Ascending aorta (tissue), 2 donors: ENCODE measurements around the gene NPS. TPM values are rescaled to one million over a fixed set of nuclear protein-coding genes. Genes with fewer than 3 reads are reported as not detected.

Experiments used
- DNase-seq, 2 donors: peaks; one replicate each; pipeline ENCODE4 v3.0.0-alpha.2; 2019; ENCODE audit warnings: low spot score in 2 of 2
- H3K27ac ChIP-seq, 2 donors: fragments of 200-600 bp; sonication (generic); one replicate each; pipeline ENCODE4 v1.5.1; 2016 to 2017; ENCODE audit warnings: mild to moderate bottlenecking in 1 of 2
- H3K27me3 ChIP-seq: fragments of 200-600 bp; sonication (generic); one replicate; pipeline ENCODE4 v1.5.1; 2017
- H3K36me3 ChIP-seq, 2 donors: fragments of 200-600 bp; sonication (generic); one replicate each; pipeline ENCODE4 v1.5.1; 2016
- H3K4me1 ChIP-seq, 2 donors: fragments of 200-600 bp; sonication (generic); one replicate each; pipeline ENCODE4 v1.5.1; 2016 to 2017; ENCODE audit warnings: mild to moderate bottlenecking in 1 of 2
- H3K4me3 ChIP-seq, 2 donors: fragments of 200-600 bp; sonication (generic); one replicate each; pipeline ENCODE4 v1.5.1; 2016 to 2017; ENCODE audit warnings: mild to moderate bottlenecking in 1 of 2
- H3K9me3 ChIP-seq, 2 donors: fragments of 200-600 bp; sonication (generic); one replicate each; pipeline ENCODE4 v1.5.1; 2016
- intact Hi-C: fragments of 100-400 bp; cut with DNase I; formaldehyde crosslinking; loops from one replicate; pipeline ENCODE4 v1.15.1; 2023
- total RNA-seq: library from RNA; depleted of rRNA; stranded (reverse); fragments of >200 nt; gene quantifications from one replicate; pipeline ENCODE4 v1.1.0, GENCODE V29; 2016
- TF ChIP-seq, protein P1 (sequence below), 3 experiments: fragments of 200-600 bp in 2 of 3; fragments of 450-650 bp in 1 of 3; sonication (generic) in 2 of 3; IDR thresholded peaks; one replicate each; pipeline ENCODE4 v1.5.1; 2016 to 2019; ENCODE audit warnings: antibody characterized with exemption in 3 of 3, mild to moderate bottlenecking in 1 of 3, moderate library complexity in 1 of 3

NPS gene
- total RNA-seq, 1 donor from 2014 or later: not detected

- Histone ChIP-seq H3K4me3 (no peak overlapping the region), H3K9me3 (no peaks in the 10 kb centered on the region), H3K27ac (no peak overlapping the region), H3K4me1 (no peaks in the 10 kb centered on the region), H3K36me3 (no peaks in the 10 kb centered on the region), H3K27me3 (no peaks in the 10 kb centered on the region)
- TF ChIP-seq, protein P1, sequence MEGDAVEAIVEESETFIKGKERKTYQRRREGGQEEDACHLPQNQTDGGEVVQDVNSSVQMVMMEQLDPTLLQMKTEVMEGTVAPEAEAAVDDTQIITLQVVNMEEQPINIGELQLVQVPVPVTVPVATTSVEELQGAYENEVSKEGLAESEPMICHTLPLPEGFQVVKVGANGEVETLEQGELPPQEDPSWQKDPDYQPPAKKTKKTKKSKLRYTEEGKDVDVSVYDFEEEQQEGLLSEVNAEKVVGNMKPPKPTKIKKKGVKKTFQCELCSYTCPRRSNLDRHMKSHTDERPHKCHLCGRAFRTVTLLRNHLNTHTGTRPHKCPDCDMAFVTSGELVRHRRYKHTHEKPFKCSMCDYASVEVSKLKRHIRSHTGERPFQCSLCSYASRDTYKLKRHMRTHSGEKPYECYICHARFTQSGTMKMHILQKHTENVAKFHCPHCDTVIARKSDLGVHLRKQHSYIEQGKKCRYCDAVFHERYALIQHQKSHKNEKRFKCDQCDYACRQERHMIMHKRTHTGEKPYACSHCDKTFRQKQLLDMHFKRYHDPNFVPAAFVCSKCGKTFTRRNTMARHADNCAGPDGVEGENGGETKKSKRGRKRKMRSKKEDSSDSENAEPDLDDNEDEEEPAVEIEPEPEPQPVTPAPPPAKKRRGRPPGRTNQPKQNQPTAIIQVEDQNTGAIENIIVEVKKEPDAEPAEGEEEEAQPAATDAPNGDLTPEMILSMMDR (IDR thresholded peaks at IDR 0.05): no peak
- intact Hi-C loops: no loop called here
- DNase-seq: no peak
These were observed 24.0 kb upstream of the NPS start for GRCh38 chr10:127524908-127525665.

DNA sequence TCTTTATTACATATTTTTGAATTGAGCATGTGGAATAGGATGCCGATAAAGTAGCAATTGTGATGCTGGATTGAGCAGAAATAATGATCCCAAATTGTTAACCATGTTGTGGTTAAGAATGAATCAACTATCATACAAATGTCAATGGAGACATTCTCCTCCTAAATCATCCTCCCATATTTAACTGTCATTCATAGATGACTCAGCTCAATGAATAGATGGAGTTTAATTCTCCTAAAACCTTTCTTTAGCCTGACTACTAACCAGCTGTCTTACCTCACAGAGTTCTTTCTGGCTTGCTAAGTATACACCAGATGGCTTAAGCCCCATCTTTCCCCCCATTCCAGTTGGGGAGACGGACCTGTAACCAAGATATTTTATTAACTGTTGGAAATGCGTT lies 23.4 kb upstream of the NPS start:
- intact Hi-C loops: no loop called here
- Histone ChIP-seq H3K9me3 (no peaks in the 10 kb centered on the region), H3K4me1 (no peaks in the 10 kb centered on the region), H3K27me3 (no peaks in the 10 kb centered on the region), H3K27ac (no peak overlapping the region), H3K4me3 (no peak overlapping the region), H3K36me3 (no peaks in the 10 kb centered on the region)
- TF ChIP-seq, protein P1 (IDR thresholded peaks at IDR 0.05): no peak
- no peak for DNase-seq

GRCh38 chr10:127526161-127526560 lies 22.9 kb upstream of the NPS start:
- intact Hi-C loops: no loop called here
- TF ChIP-seq, protein P1 (IDR thresholded peaks at IDR 0.05): no peak
- no peak overlapping the region for H3K4me3 ChIP-seq
- H3K4me1 ChIP-seq: no peaks in the 10 kb centered on the region
- no peaks in the 10 kb centered on the region for H3K27me3 ChIP-seq
- no peak overlapping the region for H3K27ac ChIP-seq
- no peaks in the 10 kb centered on the region for H3K9me3 ChIP-seq
- H3K36me3 ChIP-seq: no peaks in the 10 kb centered on the region
- DNase-seq: no peak

GRCh38 chr10:127527320-127527719 lies 21.8 kb upstream of the NPS start:
- intact Hi-C loops: no loop called here
- Histone ChIP-seq H3K9me3 (no peaks in the 10 kb centered on the region), H3K4me1 (no peaks in the 10 kb centered on the region), H3K4me3 (no peak overlapping the region), H3K36me3 (no peaks in the 10 kb centered on the region), H3K27ac (no peak overlapping the region), H3K27me3 (no peaks in the 10 kb centered on the region)
- TF ChIP-seq, protein P1 (IDR thresholded peaks at IDR 0.05): no peak
- no peak for DNase-seq

DNA sequence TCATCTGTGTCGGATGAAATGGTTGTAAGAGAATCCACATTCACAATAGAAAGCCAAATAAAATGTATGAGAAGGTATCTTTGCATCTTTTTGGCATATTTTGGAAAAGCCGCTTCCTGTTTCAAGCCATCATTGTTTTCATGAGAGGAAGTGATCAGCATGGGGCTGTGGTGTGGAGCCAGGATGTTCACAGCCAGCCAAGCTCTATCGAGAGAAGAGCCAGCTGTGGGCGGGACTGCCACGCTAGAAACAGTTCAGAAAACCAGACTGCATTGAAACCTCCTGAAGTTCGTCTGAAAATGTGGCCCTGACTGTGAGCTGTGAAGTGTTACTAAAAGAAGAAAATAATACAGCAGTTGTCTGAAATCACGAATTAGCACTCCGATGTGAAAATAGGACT lies 21.2 kb upstream of the NPS start:
- no peak for DNase-seq
- Histone ChIP-seq H3K4me1 (no peaks in the 10 kb centered on the region), H3K4me3 (no peak overlapping the region), H3K27ac (no peak overlapping the region), H3K36me3 (no peaks in the 10 kb centered on the region), H3K9me3 (no peaks in the 10 kb centered on the region), H3K27me3 (no peaks in the 10 kb centered on the region)
- TF ChIP-seq, protein P1 (IDR thresholded peaks at IDR 0.05): no peak
- intact Hi-C loops: no loop called here
